Measurements from ENCODE around the gene NCKAP5. TPM values are rescaled to one million over a fixed set of nuclear protein-coding genes. Genes with fewer than 3 reads are reported as not detected.

Gene NCKAP5
- total and polyA plus RNA-seq, 2 donors (not counting 1 experiment from before 2014, with no cell fraction given): not detected

DNA sequence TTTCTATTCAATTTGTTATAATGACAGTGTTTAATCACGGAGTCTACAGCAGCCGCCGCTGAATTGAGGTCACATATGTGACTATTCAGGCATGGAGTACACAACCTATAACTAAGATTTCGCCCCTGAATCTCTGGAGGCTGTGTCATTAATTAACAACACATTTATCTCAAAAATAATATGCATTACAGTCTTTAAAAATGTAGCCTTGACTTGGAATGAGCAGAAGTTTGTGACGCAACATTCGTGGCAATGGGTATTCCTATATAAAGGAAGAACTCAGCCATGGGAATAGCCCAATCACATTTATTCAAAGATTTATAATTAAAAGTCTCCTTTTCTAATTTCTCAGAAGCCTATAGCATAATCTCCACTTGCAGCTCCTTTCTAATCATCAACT is 837.7 kb downstream of the NCKAP5 start:
- no peak overlapping the region for H3K4me3 ChIP-seq (ENCODE audit: control extremely low read depth in 1 of 5, extremely low read depth in 1 of 5, insufficient read depth in 1 of 5, low read depth in 2 of 5, low read length in 4 of 5)
- intact Hi-C loops (cut with micrococcal nuclease): no loop called here
- H3K4me2 ChIP-seq (replicated peaks; ENCODE audit: low read depth, low read length, poor library complexity, severe bottlenecking): no peak overlapping the region

DNA sequence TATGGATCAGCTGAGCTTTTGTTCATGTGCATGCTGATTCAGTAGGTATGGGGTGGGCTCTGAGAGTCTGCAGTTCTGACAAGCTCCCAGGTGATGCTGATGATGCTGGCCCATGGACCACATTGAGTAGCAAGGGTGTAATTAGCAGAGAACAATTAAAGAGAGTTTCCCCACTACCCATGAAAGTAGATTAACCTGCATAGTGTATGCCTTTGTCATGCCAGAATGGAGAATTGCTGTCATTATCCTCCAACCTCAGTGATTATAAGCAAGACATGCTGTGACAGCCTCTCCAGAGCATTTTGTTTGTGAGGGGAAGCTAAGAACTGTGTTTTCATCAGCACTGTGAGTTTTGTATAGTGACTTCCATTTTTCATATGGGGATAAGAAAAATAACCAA is 838.7 kb downstream of the NCKAP5 start:
- ATAC-seq (ENCODE audit: low read depth) (no peak), DNase-seq (no peak)
- Histone ChIP-seq H3K4me3 (ENCODE audit: control extremely low read depth in 1 of 5, extremely low read depth in 1 of 5, insufficient read depth in 1 of 5, low read depth in 2 of 5, low read length in 4 of 5) (no peak overlapping the region), H4K20me1 (ENCODE audit: control insufficient read depth, insufficient read depth, low read length, poor library complexity, severe bottlenecking) (no peaks in the 10 kb centered on the region), H3K79me2 (ENCODE audit: control insufficient read depth, insufficient read depth, low read length) (no peaks in the 10 kb centered on the region), H3K9ac (ENCODE audit: low read length) (no peak overlapping the region), H3K4me2 (replicated peaks; ENCODE audit: low read depth, low read length, poor library complexity, severe bottlenecking) (no peak overlapping the region), H3K36me3 (replicated peaks in 1 of 2; ENCODE audit: control extremely low read depth in 1 of 2, control insufficient read depth in 1 of 2, extremely low read depth in 1 of 2, insufficient read depth in 2 of 2, low read length in 1 of 2) (no peaks in the 10 kb centered on the region), H3K4me1 (ENCODE audit: control insufficient read depth in 2 of 2, insufficient read depth in 2 of 2, low read length in 2 of 2) (no peaks in the 10 kb centered on the region), H2AFZ (ENCODE audit: insufficient read depth, low read depth, low read length, poor library complexity, severe bottlenecking) (no peak overlapping the region), H3K27ac (ENCODE audit: low read length in 2 of 2) (no peak overlapping the region), H3K27me3 (replicated peaks in 1 of 4; ENCODE audit: control extremely low read depth in 1 of 4, control insufficient read depth in 3 of 4, insufficient read depth in 4 of 4, low read length in 3 of 4) (no peaks in the 10 kb centered on the region), H3K9me3 (ENCODE audit: control extremely low read depth in 1 of 3, control insufficient read depth in 2 of 3, insufficient read depth in 1 of 3, low read length in 2 of 3) (peaks cover 0 to 5% (median 0%) of the 10 kb centered on the region in 3 donors)
- no peak overlapping the region for H3K27ac Mint-ChIP-seq
- H3K4me3 Mint-ChIP-seq: no peak overlapping the region
- H3K27me3 Mint-ChIP-seq: no peaks in the 10 kb centered on the region
- TF ChIP-seq, protein P1, sequence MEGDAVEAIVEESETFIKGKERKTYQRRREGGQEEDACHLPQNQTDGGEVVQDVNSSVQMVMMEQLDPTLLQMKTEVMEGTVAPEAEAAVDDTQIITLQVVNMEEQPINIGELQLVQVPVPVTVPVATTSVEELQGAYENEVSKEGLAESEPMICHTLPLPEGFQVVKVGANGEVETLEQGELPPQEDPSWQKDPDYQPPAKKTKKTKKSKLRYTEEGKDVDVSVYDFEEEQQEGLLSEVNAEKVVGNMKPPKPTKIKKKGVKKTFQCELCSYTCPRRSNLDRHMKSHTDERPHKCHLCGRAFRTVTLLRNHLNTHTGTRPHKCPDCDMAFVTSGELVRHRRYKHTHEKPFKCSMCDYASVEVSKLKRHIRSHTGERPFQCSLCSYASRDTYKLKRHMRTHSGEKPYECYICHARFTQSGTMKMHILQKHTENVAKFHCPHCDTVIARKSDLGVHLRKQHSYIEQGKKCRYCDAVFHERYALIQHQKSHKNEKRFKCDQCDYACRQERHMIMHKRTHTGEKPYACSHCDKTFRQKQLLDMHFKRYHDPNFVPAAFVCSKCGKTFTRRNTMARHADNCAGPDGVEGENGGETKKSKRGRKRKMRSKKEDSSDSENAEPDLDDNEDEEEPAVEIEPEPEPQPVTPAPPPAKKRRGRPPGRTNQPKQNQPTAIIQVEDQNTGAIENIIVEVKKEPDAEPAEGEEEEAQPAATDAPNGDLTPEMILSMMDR (IDR thresholded peaks at IDR 0.05): no peak
- no peak for TF ChIP-seq EZH2 (IDR thresholded peaks at IDR 0.05; ENCODE audit: borderline replicate concordance, insufficient read depth, low read depth, low read length, poor library complexity, severe bottlenecking)
- ChIA-PET POLR2A (no interaction called here), CTCF (no interaction called here)
- intact Hi-C loops (cut with micrococcal nuclease): no loop called here
- no peaks in the 10 kb centered on the region for H3K4me1 Mint-ChIP-seq
- H3K9me3 Mint-ChIP-seq (ENCODE audit: insufficient read depth): no peaks in the 10 kb centered on the region

More for the DNA sequence above, 837.7 kb downstream of the NCKAP5 start:
- 100% methylated on average over 3 of the region's 6 CpGs for WGBS (ENCODE audit: insufficient coverage)
- Histone ChIP-seq H3K36me3 (replicated peaks in 1 of 2; ENCODE audit: control extremely low read depth in 1 of 2, control insufficient read depth in 1 of 2, extremely low read depth in 1 of 2, insufficient read depth in 2 of 2, low read length in 1 of 2) (no peaks in the 10 kb centered on the region), H3K9me3 (ENCODE audit: control extremely low read depth in 1 of 3, control insufficient read depth in 2 of 3, insufficient read depth in 1 of 3, low read length in 2 of 3) (peaks cover 0 to 7% (median 0%) of the 10 kb centered on the region in 3 donors), H2AFZ (ENCODE audit: insufficient read depth, low read depth, low read length, poor library complexity, severe bottlenecking) (no peak overlapping the region), H3K9ac (ENCODE audit: low read length) (no peak overlapping the region), H3K27me3 (replicated peaks in 1 of 4; ENCODE audit: control extremely low read depth in 1 of 4, control insufficient read depth in 3 of 4, insufficient read depth in 4 of 4, low read length in 3 of 4) (no peaks in the 10 kb centered on the region), H3K27ac (ENCODE audit: low read length in 2 of 2) (no peak overlapping the region), H3K4me1 (ENCODE audit: control insufficient read depth in 2 of 2, insufficient read depth in 2 of 2, low read length in 2 of 2) (no peaks in the 10 kb centered on the region), H3K79me2 (ENCODE audit: control insufficient read depth, insufficient read depth, low read length) (no peaks in the 10 kb centered on the region), H4K20me1 (ENCODE audit: control insufficient read depth, insufficient read depth, low read length, poor library complexity, severe bottlenecking) (no peaks in the 10 kb centered on the region)
- ChIA-PET POLR2A (no interaction called here), CTCF (no interaction called here)
- ATAC-seq (ENCODE audit: low read depth): no peak
- H3K4me3 Mint-ChIP-seq: no peak overlapping the region
- no peaks in the 10 kb centered on the region for H3K4me1 Mint-ChIP-seq
- no peaks in the 10 kb centered on the region for H3K27me3 Mint-ChIP-seq
- H3K27ac Mint-ChIP-seq: no peak overlapping the region
- no peak for TF ChIP-seq EZH2 (IDR thresholded peaks at IDR 0.05; ENCODE audit: borderline replicate concordance, insufficient read depth, low read depth, low read length, poor library complexity, severe bottlenecking)
- TF ChIP-seq, protein P1 (IDR thresholded peaks at IDR 0.05): no peak
- H3K9me3 Mint-ChIP-seq (ENCODE audit: insufficient read depth): no peaks in the 10 kb centered on the region
- no peak for DNase-seq
